ENCODE results near the gene SKAP1. TPM values are rescaled to one million over a fixed set of nuclear protein-coding genes. Genes with fewer than 3 reads are reported as not detected.
"Not testable (repeated sequence)": the region's sequence is repeated elsewhere in the genome, so short reads cannot be mapped to it uniquely, and the experiment has no call there.

SKAP1 gene
- polyA plus RNA-seq, 4 donors = 9.9 to 13.6 (median 12.4) TPM

DNA sequence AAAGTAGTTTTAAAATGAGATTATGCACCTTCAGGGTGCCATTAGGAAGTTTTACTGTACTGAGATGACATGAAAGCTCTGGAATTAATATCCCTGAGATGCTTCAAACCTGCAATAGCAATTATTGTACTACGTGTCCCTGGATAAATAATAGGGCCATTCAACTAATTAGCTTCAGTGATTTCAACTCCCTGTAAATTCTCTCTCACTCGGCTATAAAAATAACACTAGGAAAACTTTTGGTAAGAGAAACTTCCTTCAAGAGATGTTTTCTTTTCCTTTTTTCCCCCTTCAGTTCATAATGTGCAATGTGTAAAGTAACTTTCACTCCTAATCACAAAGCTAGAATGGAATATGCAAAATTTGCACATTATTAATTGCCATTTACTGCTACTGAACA, 176.0 kb downstream of the SKAP1 start:
- no peak for DNase-seq (ENCODE audit: low read depth in 4 of 4, low spot score in 2 of 4)

- no peak for DNase-seq (ENCODE audit: low read depth in 4 of 4, low spot score in 2 of 4)
Observed at GRCh38 chr17:48251950-48252349, 178.1 kb downstream of the SKAP1 start.

DNA sequence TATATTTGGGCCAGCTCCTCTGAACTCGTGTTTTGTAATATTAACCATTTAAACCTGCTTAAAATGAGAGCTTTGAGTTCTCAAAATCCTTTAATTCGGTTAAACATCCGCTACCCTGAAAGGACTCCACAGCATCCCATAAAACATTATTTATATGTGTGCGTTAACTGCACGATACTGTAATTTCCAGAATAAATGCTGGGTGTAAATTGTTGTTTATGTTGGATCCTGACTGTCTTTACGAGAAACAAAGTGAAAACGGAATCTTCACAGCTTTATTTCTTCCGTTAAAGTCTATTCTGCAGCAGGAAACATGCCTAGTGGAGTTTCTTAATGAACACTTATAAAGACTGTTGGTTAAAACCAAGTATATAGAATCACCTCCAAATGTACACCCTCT, 179.1 kb downstream of the SKAP1 start:
- no peak for DNase-seq (ENCODE audit: low read depth in 4 of 4, low spot score in 2 of 4)

GRCh38 chr17:48250059-48250458, 180.0 kb downstream of the SKAP1 start:
- DNase-seq (ENCODE audit: low read depth in 4 of 4, low spot score in 2 of 4) = not testable (repeated sequence)

DNA sequence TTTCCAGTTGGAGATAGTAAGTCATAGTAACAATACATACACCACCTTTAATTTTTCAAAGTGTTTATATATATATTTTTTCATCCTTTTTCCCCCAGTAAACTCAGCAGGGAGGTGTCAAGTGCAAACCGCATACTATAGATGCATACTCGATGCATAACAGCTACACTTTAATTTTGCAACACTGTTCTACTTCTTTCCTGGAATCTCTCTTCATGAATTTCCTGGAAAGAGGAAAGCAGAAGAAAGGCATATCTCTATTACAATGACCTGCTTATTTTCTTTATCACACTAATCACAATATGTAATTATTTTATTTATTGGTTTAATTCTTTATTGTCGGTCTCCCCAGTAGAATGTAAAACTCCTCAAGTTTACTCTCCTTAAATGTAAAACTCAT, 182.4 kb downstream of the SKAP1 start:
- DNase-seq (ENCODE audit: low read depth in 4 of 4, low spot score in 2 of 4) = no peak

DNA sequence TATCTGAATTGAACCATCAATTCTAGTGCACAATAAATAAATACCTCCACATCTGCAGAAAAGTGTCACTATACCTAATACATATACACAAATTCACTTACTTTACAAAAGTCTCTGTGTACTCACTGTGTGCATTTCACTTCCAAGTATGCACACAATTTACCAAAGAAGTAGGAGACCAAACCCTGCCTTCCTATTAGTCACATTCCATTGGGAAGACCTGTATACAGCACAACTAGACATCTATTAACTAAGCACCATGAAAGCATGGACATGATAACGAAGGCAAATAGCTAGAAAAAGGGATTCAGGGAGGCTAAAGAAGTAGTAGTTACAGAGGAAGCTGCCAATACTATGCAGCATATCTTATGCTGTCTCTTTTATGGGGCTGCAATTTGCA, 183.0 kb downstream of the SKAP1 start:
- no peak for DNase-seq (ENCODE audit: low read depth in 4 of 4, low spot score in 2 of 4)

- no peak for DNase-seq (ENCODE audit: low read depth in 4 of 4, low spot score in 2 of 4)
Observed at GRCh38 chr17:48246612-48247011, 183.4 kb downstream of the SKAP1 start.

GRCh38 chr17:48245465-48246033, 184.5 kb downstream of the SKAP1 start:
- not testable (repeated sequence) for DNase-seq (ENCODE audit: low read depth in 4 of 4, low spot score in 2 of 4)

- DNase-seq (ENCODE audit: low read depth in 4 of 4, low spot score in 2 of 4) = no peak
Observed at GRCh38 chr17:48244814-48245213, 185.2 kb downstream of the SKAP1 start.

GRCh38 chr17:48244121-48244711, 185.8 kb downstream of the SKAP1 start:
- no peak for DNase-seq (ENCODE audit: low read depth in 4 of 4, low spot score in 2 of 4)

- DNase-seq (ENCODE audit: low read depth in 4 of 4, low spot score in 2 of 4) = no peak
Observed at GRCh38 chr17:48241770-48242497, 188.1 kb downstream of the SKAP1 start.

DNA sequence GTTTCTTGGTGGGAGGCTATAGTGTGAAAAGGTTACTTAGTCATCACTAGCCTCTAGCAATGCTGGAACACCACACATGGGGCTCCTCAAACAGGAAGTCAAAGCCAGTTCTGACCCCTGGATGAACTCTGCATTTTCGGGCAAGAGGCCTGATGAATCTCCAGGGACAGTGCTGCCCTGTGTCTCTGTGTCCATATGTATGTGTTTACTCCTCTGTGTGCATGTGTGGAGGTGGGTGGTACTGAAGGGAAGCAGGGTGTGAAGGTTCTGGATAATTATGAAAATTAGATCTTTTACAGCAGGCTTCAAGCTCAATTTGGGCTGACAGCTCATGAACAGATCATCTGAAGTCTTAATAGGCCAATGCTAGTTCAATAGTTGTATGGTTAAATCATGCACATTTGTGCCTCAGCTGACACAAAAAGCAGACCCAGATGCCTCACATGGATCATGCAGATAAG, 188.9 kb downstream of the SKAP1 start:
- DNase-seq (ENCODE audit: low read depth in 4 of 4, low spot score in 2 of 4) = no peak

GRCh38 chr17:48240562-48241130, 189.4 kb downstream of the SKAP1 start:
- no peak for DNase-seq (ENCODE audit: low read depth in 4 of 4, low spot score in 2 of 4)

- DNase-seq (ENCODE audit: low read depth in 4 of 4, low spot score in 2 of 4) = no peak
Observed at GRCh38 chr17:48240122-48240521, 189.9 kb downstream of the SKAP1 start.

DNA sequence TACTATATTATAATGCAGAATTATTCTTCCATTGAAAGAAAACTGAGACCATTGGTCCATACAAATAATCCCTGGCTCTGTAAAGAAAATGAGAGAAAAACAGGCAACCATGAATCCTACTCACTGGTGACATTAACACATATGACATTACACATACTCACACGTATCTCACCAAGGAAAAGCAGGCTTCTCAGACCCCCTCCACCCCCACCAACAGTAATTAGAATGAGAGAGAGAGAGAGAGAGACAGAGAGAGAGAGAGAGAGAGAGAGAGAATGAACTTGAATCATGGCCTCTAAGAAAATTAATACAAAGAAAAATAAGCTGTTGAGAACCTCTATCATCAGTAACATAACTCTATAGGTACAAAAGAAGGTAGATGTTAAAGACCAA, 190.4 kb downstream of the SKAP1 start:
- no peak for DNase-seq (ENCODE audit: low read depth in 4 of 4, low spot score in 2 of 4)

- no peak for DNase-seq (ENCODE audit: low read depth in 4 of 4, low spot score in 2 of 4)
Observed at GRCh38 chr17:48238933-48239602, 190.9 kb downstream of the SKAP1 start.

- DNase-seq (ENCODE audit: low read depth in 4 of 4, low spot score in 2 of 4) = no peak
Observed at GRCh38 chr17:48237456-48237855, 192.6 kb downstream of the SKAP1 start.

- no peak for DNase-seq (ENCODE audit: low read depth in 4 of 4, low spot score in 2 of 4)
Observed at GRCh38 chr17:48236681-48237134, 193.3 kb downstream of the SKAP1 start.

- DNase-seq (ENCODE audit: low read depth in 4 of 4, low spot score in 2 of 4) = no peak
Observed at GRCh38 chr17:48234922-48235321, 195.1 kb downstream of the SKAP1 start.

- no peak for DNase-seq (ENCODE audit: low read depth in 4 of 4, low spot score in 2 of 4)
Observed at GRCh38 chr17:48231995-48232959, 197.7 kb downstream of the SKAP1 start.

Data from left renal cortex interstitium (tissue), 4 donors.